Upper lobe of left lung (tissue), 6 donors: ENCODE results near the gene HAT1. TPM values are rescaled to one million over a fixed set of nuclear protein-coding genes. Genes with fewer than 3 reads are reported as not detected.

Experiments used
- ATAC-seq, 2 donors: fragments of 200-7000 bp; cut with Tn5 transposase; one replicate each; pipeline ENCODE4 v1.9.1; 2022; ENCODE audit warnings: mild to moderate bottlenecking in 2 of 2, moderate library complexity in 2 of 2; ENCODE audit not compliant: low FRiP score in 2 of 2
- DNase-seq, 2 donors: peaks; one replicate each; pipeline ENCODE4 v3.0.0-alpha.2; 2019 to 2020
- H3K27ac ChIP-seq, 4 donors: fragments of 200-600 bp; sonication (generic); one replicate each; pipeline ENCODE4 v1.5.1; 2016 to 2019
- H3K27me3 ChIP-seq, 4 donors: fragments of 200-600 bp; sonication (generic); one replicate each; pipeline ENCODE4 v1.5.1; 2017 to 2019
- H3K36me3 ChIP-seq, 4 donors: fragments of 200-600 bp; sonication (generic); one replicate each; pipeline ENCODE4 v1.5.1; 2016 to 2019
- H3K4me1 ChIP-seq, 4 donors: fragments of 200-600 bp; sonication (generic); one replicate each; pipeline ENCODE4 v1.5.1; 2018 to 2019
- H3K4me3 ChIP-seq, 4 donors: fragments of 200-600 bp; sonication (generic); one replicate each; pipeline ENCODE4 v1.5.1; 2017 to 2019; ENCODE audit warnings: mild to moderate bottlenecking in 2 of 4, moderate library complexity in 1 of 4
- H3K9me3 ChIP-seq, 4 donors: fragments of 200-600 bp; sonication (generic); one replicate each; pipeline ENCODE4 v1.5.1; 2018 to 2019
- CTCF ChIP-seq, 6 experiments: fragments of 450-650 bp in 4 of 6; fragments of 200-600 bp in 2 of 6; sonication (generic) in 2 of 6; IDR thresholded peaks; one replicate each; pipeline ENCODE4 v1.5.1; 2016 to 2019; ENCODE audit warnings: antibody characterized with exemption in 6 of 6
- EP300 ChIP-seq, 4 donors: sonication (generic); formaldehyde crosslinking; IDR thresholded peaks; one replicate each; pipeline ENCODE4 v1.5.1; 2017; ENCODE audit warnings: antibody characterized with exemption in 4 of 4, control low read depth in 2 of 4
- POLR2A ChIP-seq, 4 donors: fragments of 450-650 bp; IDR thresholded peaks; one replicate each; pipeline ENCODE4 v1.5.1; 2016 to 2017; ENCODE audit warnings: antibody characterized with exemption in 4 of 4, mild to moderate bottlenecking in 2 of 4
- POLR2AphosphoS5 ChIP-seq, 2 donors: sonication (generic); formaldehyde crosslinking; IDR thresholded peaks; one replicate each; pipeline ENCODE4 v1.5.1; 2017; ENCODE audit warnings: antibody characterized with exemption in 2 of 2
- WGBS, 2 donors: methylation state at CpG; one replicate each; pipeline ENCODE4 v1.1.5; 2017 to 2018; 5-methylcytosine and 5-hydroxymethylcytosine counted together
- total RNA-seq, 6 donors: library from RNA; depleted of rRNA in 4 of 6; stranded (reverse); fragments of >200 nt in 4 of 6; gene quantifications; one replicate each; pipeline versions ENCODE4 v1.1.0 to v1.2.1, GENCODE V29; 2016 to 2021
- donor health status: DM: no; HTN: no; CAD: no; lungs with moderate emphysema.
- donor health status: DM: no; HTN: yes; CAD: no; lungs with severe emphysema.

HAT1 gene
- total RNA-seq, 6 donors from 2014 or later: 10.3 to 42.6 (median 25.7) TPM

- TF ChIP-seq CTCF (IDR thresholded peaks at IDR 0.05) (no peak), POLR2AphosphoS5 (IDR thresholded peaks at IDR 0.05) (no peak), POLR2A (IDR thresholded peaks at IDR 0.05) (no peak), EP300 (IDR thresholded peaks at IDR 0.05) (no peak)
- no peak for DNase-seq
- Histone ChIP-seq H3K4me3 (no peak overlapping the region), H3K27me3 (no peaks in the 10 kb centered on the region), H3K4me1 (peaks cover 0 to 6% (median 0%) of the 10 kb centered on the region in 4 donors), H3K9me3 (no peaks in the 10 kb centered on the region), H3K27ac (no peak overlapping the region), H3K36me3 (no peaks in the 10 kb centered on the region)
- 59 to 65% methylated on average over 5 of the region's 5 CpGs for WGBS, 2 donors
- no peak for ATAC-seq
These were observed 99.7 kb downstream of the HAT1 start for GRCh38 chr2:172021955-172022354.

GRCh38 chr2:172031536-172031935 is 109.3 kb downstream of the HAT1 start:
- Histone ChIP-seq H3K36me3 (no peaks in the 10 kb centered on the region), H3K4me3 (no peak overlapping the region), H3K27ac (no peak overlapping the region), H3K4me1 (no peaks in the 10 kb centered on the region), H3K27me3 (no peaks in the 10 kb centered on the region), H3K9me3 (no peaks in the 10 kb centered on the region)
- no peak for DNase-seq
- TF ChIP-seq EP300 (IDR thresholded peaks at IDR 0.05) (no peak), POLR2A (IDR thresholded peaks at IDR 0.05) (no peak), CTCF (IDR thresholded peaks at IDR 0.05) (no peak), POLR2AphosphoS5 (IDR thresholded peaks at IDR 0.05) (no peak)
- WGBS, 2 donors: 81 to 91% methylated on average over 4 of the region's 4 CpGs
- ATAC-seq: no peak

Other genes starting within 250 kb of the HAT1 start
- 10 to 100 TPM; 66.1 to 91.6 (median 78.7) TPM for gene DYNC1I2, start 235.0 kb upstream of the HAT1 start, total RNA-seq
- gene SLC25A12, start 28.2 kb upstream of the HAT1 start, total RNA-seq: 10 to 100 TPM in 3 of 6 donors, 1 to 10 TPM in 3; 6.2 to 27.2 (median 11.3) TPM
- gene METAP1D, start 77.5 kb downstream of the HAT1 start, total RNA-seq: 1 to 10 TPM in 5 of 6 donors, under 1 TPM in 1; 0.11 to 6.3 (median 2.9) TPM
- gene DLX1, start 163.0 kb downstream of the HAT1 start, total RNA-seq: not detected
- not detected for gene DLX2, start 180.4 kb downstream of the HAT1 start, total RNA-seq